Measurements from ENCODE around the gene EHD2. TPM values are rescaled to one million over a fixed set of nuclear protein-coding genes. Genes with fewer than 3 reads are reported as not detected.

EHD2 gene
- total RNA-seq, 3 donors from 2014 or later, result 38.8 to 121 (median 67.2) TPM

DNA sequence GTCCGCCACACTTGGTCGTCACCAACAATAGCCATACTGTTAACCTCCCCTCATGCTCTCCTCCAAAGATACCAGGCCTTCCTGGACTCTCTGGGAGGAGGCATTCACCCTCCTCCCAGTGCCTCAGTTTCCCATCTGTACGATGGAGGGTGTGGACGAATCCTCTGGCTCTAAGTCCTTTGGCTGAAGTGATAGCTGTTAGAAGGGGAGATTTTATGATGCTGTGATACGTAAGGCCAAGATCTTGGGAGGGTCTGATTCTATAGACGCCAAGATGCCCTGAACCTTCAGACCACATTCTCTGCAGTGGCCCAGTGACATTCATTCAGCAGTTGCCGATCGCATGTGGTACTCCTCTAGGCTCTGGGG lies 17.3 kb downstream of the EHD2 start:
- TF ChIP-seq POLR2A (IDR thresholded peaks at IDR 0.05), result no peak
- TF ChIP-seq, protein P1, sequence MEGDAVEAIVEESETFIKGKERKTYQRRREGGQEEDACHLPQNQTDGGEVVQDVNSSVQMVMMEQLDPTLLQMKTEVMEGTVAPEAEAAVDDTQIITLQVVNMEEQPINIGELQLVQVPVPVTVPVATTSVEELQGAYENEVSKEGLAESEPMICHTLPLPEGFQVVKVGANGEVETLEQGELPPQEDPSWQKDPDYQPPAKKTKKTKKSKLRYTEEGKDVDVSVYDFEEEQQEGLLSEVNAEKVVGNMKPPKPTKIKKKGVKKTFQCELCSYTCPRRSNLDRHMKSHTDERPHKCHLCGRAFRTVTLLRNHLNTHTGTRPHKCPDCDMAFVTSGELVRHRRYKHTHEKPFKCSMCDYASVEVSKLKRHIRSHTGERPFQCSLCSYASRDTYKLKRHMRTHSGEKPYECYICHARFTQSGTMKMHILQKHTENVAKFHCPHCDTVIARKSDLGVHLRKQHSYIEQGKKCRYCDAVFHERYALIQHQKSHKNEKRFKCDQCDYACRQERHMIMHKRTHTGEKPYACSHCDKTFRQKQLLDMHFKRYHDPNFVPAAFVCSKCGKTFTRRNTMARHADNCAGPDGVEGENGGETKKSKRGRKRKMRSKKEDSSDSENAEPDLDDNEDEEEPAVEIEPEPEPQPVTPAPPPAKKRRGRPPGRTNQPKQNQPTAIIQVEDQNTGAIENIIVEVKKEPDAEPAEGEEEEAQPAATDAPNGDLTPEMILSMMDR (IDR thresholded peaks at IDR 0.05), result no peak
- no peak for TF ChIP-seq POLR2AphosphoS5 (IDR thresholded peaks at IDR 0.05)
- no peak for DNase-seq (ENCODE audit: low spot score in 2 of 2)
- Histone ChIP-seq H3K27me3 (no peaks in the 10 kb centered on the region), H3K9me3 (no peaks in the 10 kb centered on the region), H3K36me3 (no peaks in the 10 kb centered on the region), H3K4me3 (peak overlapping the region in 1 of 3 donors; percentile 65), H3K27ac (peak overlapping the region; percentile 94 to 95), H3K4me1 (peaks cover 3 to 7% of the 10 kb centered on the region in 2 donors)
- intact Hi-C loops (cut with DNase I; ENCODE audit: low total_unique reads), result no loop called here

DNA sequence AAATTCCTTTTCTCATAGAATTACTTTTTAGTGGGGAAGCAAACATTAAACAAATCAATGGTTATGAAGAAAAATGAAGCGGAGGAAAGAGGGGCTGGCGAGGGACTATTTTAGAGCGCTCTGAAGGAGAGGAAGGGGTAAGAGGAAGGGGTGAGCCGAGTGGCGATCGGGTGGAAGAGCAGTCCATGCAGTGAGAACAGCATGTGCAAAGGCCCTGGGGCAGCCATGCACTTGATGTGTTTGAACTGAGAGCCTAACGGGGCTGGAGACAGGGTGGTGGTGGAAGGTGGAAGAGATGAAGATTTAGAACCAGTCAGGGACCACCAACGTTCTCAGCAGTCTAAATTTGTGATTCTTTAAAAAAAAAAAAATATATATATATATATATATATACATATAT lies 17.7 kb downstream of the EHD2 start:
- no peak for DNase-seq (ENCODE audit: low spot score in 2 of 2)
- H3K4me1 ChIP-seq, result peaks cover 3 to 7% of the 10 kb centered on the region in 2 donors
- no peaks in the 10 kb centered on the region for H3K36me3 ChIP-seq
- H3K4me3 ChIP-seq, result no peak overlapping the region
- TF ChIP-seq, protein P1 (IDR thresholded peaks at IDR 0.05), result no peak
- no peak for TF ChIP-seq POLR2A (IDR thresholded peaks at IDR 0.05)
- no peak for TF ChIP-seq POLR2AphosphoS5 (IDR thresholded peaks at IDR 0.05)
- peak overlapping the region; percentile 94 to 95 for H3K27ac ChIP-seq
- no peaks in the 10 kb centered on the region for H3K9me3 ChIP-seq
- intact Hi-C loops (cut with DNase I; ENCODE audit: low total_unique reads), result no loop called here
- no peaks in the 10 kb centered on the region for H3K27me3 ChIP-seq

DNA sequence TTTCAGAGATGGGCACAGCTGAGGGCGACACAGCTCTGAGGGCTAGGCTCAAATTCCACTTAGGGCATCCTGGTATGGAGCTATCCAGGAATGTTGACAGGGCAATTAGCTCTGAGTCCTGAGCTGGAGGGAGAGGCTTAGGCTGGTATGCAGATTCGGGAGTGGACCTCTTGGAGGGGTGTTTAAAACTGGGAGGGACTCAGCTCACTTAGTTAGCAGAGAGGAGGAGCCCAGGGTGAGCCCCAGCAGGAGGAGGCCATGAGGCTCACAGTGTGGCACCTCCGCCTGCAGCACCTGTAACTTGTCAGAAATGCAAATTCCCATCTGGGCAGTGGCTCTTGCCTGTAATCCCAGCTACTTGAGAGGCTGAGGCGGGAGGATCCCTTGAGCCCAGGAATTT lies 21.9 kb downstream of the EHD2 start:
- Histone ChIP-seq H3K9me3 (no peaks in the 10 kb centered on the region), H3K4me1 (no peaks in the 10 kb centered on the region), H3K27ac (peak overlapping the region in 1 of 2 donors; percentile 28), H3K27me3 (no peaks in the 10 kb centered on the region), H3K4me3 (no peak overlapping the region), H3K36me3 (no peaks in the 10 kb centered on the region)
- TF ChIP-seq POLR2A (IDR thresholded peaks at IDR 0.05) (no peak), POLR2AphosphoS5 (IDR thresholded peaks at IDR 0.05) (no peak)
- TF ChIP-seq, protein P1 (IDR thresholded peaks at IDR 0.05), result no peak
- DNase-seq (ENCODE audit: low spot score in 2 of 2), result no peak
- intact Hi-C loops (cut with DNase I; ENCODE audit: low total_unique reads), result no loop called here

DNA sequence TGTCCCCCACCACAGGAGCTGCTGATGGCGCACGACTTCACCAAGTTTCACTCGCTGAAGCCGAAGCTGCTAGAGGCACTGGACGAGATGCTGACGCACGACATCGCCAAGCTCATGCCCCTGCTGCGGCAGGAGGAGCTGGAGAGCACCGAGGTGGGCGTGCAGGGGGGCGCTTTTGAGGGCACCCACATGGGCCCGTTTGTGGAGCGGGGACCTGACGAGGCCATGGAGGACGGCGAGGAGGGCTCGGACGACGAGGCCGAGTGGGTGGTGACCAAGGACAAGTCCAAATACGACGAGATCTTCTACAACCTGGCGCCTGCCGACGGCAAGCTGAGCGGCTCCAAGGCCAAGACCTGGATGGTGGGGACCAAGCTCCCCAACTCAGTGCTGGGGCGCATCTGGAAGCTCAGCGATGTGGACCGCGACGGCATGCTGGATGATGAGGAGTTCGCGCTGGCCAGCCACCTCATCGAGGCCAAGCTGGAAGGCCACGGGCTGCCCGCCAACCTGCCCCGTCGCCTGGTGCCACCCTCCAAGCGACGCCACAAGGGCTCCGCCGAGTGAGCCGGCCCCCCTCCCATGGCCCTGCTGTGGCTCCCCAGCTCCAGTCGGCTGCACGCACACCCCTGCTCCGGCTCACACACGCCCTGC lies 27.8 kb downstream of the EHD2 start:
- Histone ChIP-seq H3K27ac (peak overlapping the region; percentile 99), H3K36me3 (no peaks in the 10 kb centered on the region), H3K4me1 (peaks cover 0 to 8% of the 10 kb centered on the region in 2 donors), H3K4me3 (no peak overlapping the region), H3K9me3 (no peaks in the 10 kb centered on the region), H3K27me3 (no peaks in the 10 kb centered on the region)
- DNase-seq (ENCODE audit: low spot score in 2 of 2), result no peak
- TF ChIP-seq POLR2A (IDR thresholded peaks at IDR 0.05), result no peak
- TF ChIP-seq POLR2AphosphoS5 (IDR thresholded peaks at IDR 0.05), result no peak
- TF ChIP-seq, protein P1 (IDR thresholded peaks at IDR 0.05), result no peak
- intact Hi-C loops (cut with DNase I; ENCODE audit: low total_unique reads), result no loop called here

DNA sequence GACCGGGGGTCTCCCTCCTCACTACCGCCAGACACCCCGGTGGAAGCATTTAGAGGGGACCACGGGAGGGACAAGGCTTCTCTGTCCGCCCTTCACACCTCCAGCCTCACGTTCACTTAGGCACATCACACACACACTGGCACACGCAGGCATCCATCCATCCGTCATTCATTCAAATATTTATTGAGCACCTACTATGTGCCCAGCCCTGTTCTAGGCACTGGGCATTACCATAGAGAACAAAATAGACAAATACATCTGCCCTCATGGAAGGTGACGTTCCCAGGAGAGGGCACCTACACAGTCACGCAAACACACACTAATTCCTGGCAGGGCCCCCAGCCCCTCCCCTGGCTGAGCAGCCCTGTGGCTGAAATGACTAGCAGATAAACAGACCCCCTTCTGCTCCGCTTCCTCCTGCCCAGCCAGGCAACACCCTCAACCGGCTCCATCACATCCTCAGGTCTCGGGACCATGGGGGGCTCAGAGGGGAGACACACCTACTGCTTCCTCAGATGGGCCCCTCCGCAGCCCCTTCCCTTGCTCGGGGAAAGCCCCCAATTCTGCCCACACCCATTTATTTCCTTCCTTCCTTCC lies 28.4 kb downstream of the EHD2 start:
- no peaks in the 10 kb centered on the region for H3K36me3 ChIP-seq

More for the DNA sequence above, 28.4 kb downstream of the EHD2 start:
- Histone ChIP-seq H3K27me3 (no peaks in the 10 kb centered on the region), H3K4me1 (peaks cover 0 to 12% of the 10 kb centered on the region in 2 donors), H3K4me3 (no peak overlapping the region), H3K9me3 (no peaks in the 10 kb centered on the region), H3K27ac (peak overlapping the region; percentile 99)
- intact Hi-C loops (cut with DNase I; ENCODE audit: low total_unique reads), result no loop called here
- no peak for DNase-seq (ENCODE audit: low spot score in 2 of 2)
- TF ChIP-seq POLR2AphosphoS5 (IDR thresholded peaks at IDR 0.05) (no peak), POLR2A (IDR thresholded peaks at IDR 0.05) (no peak)
- TF ChIP-seq, protein P1 (IDR thresholded peaks at IDR 0.05), result no peak
